RWPE1 (cell line): ENCODE data around the gene PCDHGB4.
"Not testable (repeated sequence)": the region's sequence is repeated elsewhere in the genome, so short reads cannot be mapped to it uniquely, and the experiment has no call there.

Experiments used
- CTCF ChIA-PET: fragments of 350-600 bp; sonication (Branson Sonifier 250); formaldehyde crosslinking; extraction: SDS; loops from one replicate; lab custom pipeline; 2021; lab: Yijun Ruan, JAX
- POLR2A ChIA-PET: fragments of 400-600 bp; formaldehyde crosslinking; extraction: SDS; loops from one replicate; lab custom pipeline; 2020; ENCODE audit warnings: antibody characterized with exemption; ENCODE audit not compliant: low non-redundant PET; lab: Yijun Ruan, JAX
- DNase-seq: peaks from one replicate; pipeline ENCODE4 v3.0.0; 2012; ENCODE audit warnings: low spot score
- H3K27ac ChIP-seq: fragments of 450-650 bp; 2 replicates; pipeline ENCODE4 v1.5.1; 2017
- TF ChIP-seq, protein P1 (sequence below): fragments of 450-650 bp; conservative IDR thresholded peaks from 2 replicates; pipeline ENCODE4 v1.5.1; 2017; ENCODE audit warnings: low read depth, mild to moderate bottlenecking

Gene PCDHGB4

DNA sequence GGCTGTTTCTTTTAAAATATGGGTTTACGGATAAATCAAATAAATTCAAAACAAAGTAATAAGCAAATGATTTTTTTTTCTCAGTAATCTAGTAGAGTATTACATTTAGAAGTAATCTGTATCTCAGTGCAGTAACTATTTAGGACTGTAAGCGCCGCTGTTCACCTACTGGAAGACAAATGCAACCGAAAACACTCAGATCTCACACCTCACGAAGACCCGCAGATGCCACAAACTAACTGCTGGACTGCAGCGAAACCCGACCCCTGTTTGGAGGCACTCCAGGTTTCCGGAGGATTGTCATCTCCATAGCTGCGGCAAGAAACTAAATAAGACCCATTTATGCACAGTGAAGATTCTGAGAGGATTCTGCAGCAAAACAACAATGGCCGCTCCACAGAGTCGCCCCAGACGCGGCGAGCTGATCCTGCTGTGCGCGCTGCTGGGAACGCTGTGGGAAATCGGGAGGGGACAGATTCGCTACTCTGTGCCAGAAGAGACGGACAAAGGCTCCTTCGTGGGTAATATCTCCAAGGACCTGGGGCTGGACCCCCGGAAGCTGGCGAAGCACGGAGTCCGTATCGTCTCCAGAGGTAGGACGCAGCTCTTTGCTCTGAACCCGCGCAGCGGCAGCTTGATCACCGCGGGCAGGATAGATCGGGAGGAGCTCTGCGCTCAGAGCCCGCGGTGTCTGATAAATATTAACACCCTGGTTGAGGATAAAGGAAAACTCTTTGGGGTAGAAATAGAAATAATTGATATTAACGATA is 5.1 kb downstream of the PCDHGB4 start, which contains the start of gene PCDHGA8:
TSS of gene PCDHGA8 (plus strand) at position 205 of the 770 bp plus-strand sequence. CDS start at position 386, 181 bp downstream.
- H3K27ac ChIP-seq, result no peak within 1 kb of the TSS
- no peak for DNase-seq
- CTCF ChIA-PET, result interaction anchor here (0.6 to 1.2 kb wide), 2 partner anchors 15 to 1947 kb away, joined by 3 read pairs; partner anchors contain the start of gene PCDHGB6
- TF ChIP-seq, protein P1, sequence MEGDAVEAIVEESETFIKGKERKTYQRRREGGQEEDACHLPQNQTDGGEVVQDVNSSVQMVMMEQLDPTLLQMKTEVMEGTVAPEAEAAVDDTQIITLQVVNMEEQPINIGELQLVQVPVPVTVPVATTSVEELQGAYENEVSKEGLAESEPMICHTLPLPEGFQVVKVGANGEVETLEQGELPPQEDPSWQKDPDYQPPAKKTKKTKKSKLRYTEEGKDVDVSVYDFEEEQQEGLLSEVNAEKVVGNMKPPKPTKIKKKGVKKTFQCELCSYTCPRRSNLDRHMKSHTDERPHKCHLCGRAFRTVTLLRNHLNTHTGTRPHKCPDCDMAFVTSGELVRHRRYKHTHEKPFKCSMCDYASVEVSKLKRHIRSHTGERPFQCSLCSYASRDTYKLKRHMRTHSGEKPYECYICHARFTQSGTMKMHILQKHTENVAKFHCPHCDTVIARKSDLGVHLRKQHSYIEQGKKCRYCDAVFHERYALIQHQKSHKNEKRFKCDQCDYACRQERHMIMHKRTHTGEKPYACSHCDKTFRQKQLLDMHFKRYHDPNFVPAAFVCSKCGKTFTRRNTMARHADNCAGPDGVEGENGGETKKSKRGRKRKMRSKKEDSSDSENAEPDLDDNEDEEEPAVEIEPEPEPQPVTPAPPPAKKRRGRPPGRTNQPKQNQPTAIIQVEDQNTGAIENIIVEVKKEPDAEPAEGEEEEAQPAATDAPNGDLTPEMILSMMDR, result 0 out of 2 replicates have a peak, but pooled peaks have one; percentile 1
- POLR2A ChIA-PET, result no interaction called here

DNA sequence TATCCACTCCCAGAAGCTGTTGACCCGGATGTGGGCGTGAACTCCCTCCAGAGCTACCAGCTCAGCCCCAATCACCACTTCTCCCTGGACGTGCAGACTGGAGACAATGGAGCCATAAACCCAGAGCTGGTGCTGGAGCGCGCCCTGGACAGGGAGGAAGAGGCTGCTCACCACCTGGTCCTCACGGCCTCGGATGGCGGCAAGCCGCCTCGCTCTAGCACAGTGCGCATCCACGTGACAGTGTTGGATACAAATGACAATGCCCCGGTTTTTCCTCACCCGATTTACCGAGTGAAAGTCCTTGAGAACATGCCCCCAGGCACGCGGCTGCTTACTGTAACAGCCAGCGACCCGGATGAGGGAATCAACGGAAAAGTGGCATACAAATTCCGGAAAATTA is 5.8 kb downstream of the PCDHGB4 start:
- ChIA-PET POLR2A (no interaction called here), CTCF (interaction anchor here (0.6 to 1.2 kb wide), 2 partner anchors 15 to 1946 kb away, joined by 3 read pairs; partner anchors contain the start of gene PCDHGB6)
- DNase-seq, result no peak
- TF ChIP-seq, protein P1, result no peak
- H3K27ac ChIP-seq, result no peak overlapping the region

DNA sequence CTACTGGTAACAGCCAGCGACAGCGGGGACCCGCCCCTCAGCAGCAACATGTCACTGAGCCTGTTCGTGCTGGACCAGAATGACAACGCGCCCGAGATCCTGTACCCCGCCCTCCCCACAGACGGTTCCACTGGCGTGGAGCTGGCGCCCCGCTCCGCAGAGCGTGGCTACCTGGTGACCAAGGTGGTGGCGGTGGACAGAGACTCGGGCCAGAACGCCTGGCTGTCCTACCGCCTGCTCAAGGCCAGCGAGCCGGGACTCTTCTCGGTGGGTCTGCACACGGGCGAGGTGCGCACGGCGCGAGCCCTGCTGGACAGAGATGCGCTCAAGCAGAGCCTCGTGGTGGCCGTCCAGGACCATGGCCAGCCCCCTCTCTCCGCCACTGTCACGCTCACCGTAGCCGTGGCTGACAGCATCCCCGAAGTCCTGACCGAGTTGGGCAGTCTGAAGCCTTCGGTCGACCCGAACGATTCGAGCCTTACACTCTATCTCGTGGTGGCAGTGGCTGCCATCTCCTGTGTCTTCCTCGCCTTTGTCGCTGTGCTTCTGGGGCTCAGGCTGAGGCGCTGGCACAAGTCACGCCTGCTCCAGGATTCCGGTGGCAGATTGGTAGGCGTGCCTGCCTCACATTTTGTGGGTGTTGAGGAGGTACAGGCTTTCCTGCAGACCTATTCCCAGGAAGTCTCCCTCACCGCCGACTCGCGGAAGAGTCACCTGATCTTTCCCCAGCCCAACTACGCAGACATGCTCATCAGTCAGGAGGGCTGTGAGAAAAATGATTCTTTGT is 7.1 kb downstream of the PCDHGB4 start:
- H3K27ac ChIP-seq, POLR2A ChIA-PET, DNase-seq: not testable (repeated sequence)
- CTCF ChIA-PET, result interaction anchor here (0.8 to 1.7 kb wide), 3 partner anchors 21 to 82 kb away, joined by 3 to 8 read pairs (median 4); partner anchors contain the start of genes PCDHGA1 and PCDHGA6

DNA sequence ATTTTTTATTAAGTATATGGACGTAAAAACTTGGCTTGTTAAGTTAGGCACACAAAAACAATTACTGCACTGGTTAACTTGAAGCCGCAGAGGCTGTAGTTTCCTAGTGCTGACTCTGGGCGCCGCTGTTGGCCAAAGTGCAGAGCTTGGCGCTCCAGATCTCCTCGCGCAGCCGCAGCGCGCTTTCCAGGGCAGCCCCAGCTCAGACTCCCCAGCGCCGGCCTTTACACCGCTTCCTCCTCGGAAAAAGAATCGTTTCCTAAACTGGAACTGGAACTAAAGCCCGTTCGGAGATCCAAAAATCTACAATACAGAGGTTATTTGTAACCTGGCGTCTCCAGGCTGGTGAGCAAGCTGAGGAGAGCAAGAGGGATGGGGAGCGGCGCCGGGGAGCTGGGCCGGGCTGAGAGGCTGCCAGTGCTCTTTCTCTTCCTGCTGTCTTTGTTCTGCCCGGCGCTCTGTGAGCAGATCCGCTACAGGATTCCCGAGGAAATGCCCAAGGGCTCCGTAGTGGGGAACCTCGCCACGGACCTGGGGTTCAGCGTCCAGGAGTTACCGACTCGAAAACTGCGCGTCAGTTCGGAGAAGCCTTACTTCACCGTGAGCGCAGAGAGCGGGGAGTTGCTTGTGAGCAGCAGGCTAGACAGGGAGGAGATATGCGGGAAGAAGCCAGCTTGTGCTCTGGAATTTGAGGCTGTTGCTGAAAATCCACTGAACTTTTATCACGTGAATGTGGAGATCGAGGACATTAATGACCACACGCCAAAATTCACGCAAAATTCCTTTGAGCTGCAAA is 10.5 kb downstream of the PCDHGB4 start, which contains the start of gene PCDHGB5:
TSS of gene PCDHGB5 (plus strand) at position 192 of the 796 bp plus-strand sequence. CDS start at position 373, 181 bp downstream.
- TF ChIP-seq, protein P1, result peak; percentile 77
- DNase-seq, result peak; percentile 48
- POLR2A ChIA-PET, result not testable (repeated sequence)
- 0 out of 2 replicates have a peak within 1 kb of the TSS, but pooled peaks have one; percentile 20 for H3K27ac ChIP-seq
- CTCF ChIA-PET, result interaction anchor here (0.6 to 2.2 kb wide), 10 partner anchors 11 to 166 kb away, joined by 3 to 13 read pairs (median 4); partner anchors contain the start of genes PCDHGA1, PCDHGB4 and PCDHGC3

DNA sequence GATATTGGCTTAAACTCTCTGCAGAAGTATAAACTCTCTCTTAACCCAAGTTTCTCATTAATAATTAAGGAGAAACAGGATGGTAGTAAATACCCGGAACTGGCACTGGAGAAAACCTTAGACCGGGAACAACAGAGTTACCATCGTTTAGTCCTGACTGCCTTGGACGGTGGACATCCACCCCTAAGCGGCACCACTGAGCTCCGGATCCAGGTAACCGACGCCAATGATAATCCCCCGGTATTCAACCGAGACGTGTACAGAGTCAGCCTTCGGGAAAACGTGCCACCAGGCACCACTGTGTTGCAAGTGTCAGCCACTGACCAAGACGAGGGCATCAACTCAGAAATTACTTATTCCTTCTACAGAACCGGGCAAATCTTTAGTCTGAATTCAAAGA is 11.1 kb downstream of the PCDHGB4 start:
- CTCF ChIA-PET, result interaction anchor here (1.7 kb wide), 1 partner anchor 68 kb away, joined by 4 read pairs; the partner anchor contains the start of gene PCDHGA1
- H3K27ac ChIP-seq, result no peak overlapping the region
- POLR2A ChIA-PET, result no interaction called here
- TF ChIP-seq, protein P1, result no peak
- DNase-seq, result no peak

DNA sequence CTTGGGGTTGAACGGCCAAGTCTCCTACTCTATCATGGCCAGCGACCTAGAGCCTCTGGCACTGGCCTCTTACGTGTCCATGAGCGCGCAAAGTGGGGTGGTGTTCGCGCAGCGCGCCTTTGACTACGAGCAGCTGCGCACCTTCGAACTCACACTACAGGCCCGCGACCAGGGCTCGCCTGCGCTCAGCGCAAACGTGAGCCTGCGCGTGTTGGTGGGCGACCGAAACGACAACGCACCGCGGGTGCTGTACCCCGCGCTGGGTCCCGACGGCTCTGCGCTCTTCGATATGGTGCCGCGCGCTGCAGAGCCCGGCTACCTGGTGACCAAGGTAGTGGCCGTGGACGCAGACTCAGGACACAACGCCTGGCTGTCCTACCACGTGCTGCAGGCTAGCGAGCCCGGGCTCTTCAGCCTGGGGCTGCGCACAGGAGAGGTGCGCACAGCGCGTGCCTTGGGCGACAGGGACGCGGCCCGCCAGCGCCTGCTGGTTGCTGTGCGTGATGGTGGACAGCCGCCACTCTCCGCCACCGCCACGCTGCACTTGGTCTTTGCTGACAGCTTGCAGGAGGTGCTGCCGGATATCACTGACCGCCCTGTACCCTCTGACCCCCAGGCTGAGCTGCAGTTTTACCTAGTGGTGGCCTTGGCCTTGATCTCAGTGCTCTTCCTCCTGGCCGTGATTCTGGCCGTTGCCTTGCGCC is 12.2 kb downstream of the PCDHGB4 start:
- DNase-seq, result no peak
- no peak overlapping the region for H3K27ac ChIP-seq
- TF ChIP-seq, protein P1, result no peak
- ChIA-PET POLR2A (no interaction called here), CTCF (interaction anchor here (0.5 kb wide), 1 partner anchor 9 kb away, joined by 3 read pairs; no protein-coding TSS in a partner anchor)
